HT-29 (cell line): ENCODE measurements around the gene GIGYF1. TPM values are rescaled to one million over a fixed set of nuclear protein-coding genes. Genes with fewer than 3 reads are reported as not detected.
A peak's percentile ranks its signal among the peaks of the same experiment; 100 is the strongest.
"Not testable (repeated sequence)": the region's sequence is repeated elsewhere in the genome, so short reads cannot be mapped to it uniquely, and the experiment has no call there.

Source experiments
- DNase-seq: peaks from one replicate; pipeline ENCODE4 v3.0.0-alpha.2; 2015; ENCODE audit warnings: low spot score
- total RNA-seq: library from RNA; depleted of rRNA; stranded (reverse); fragments of >200 nt; shearing (Covaris generic); gene quantifications from 2 replicates; pipeline ENCODE4 v1.2.3, GENCODE V29; 2014

Gene GIGYF1
- total RNA-seq, 1 experiment from 2014 or later, result 46.9 TPM

DNA sequence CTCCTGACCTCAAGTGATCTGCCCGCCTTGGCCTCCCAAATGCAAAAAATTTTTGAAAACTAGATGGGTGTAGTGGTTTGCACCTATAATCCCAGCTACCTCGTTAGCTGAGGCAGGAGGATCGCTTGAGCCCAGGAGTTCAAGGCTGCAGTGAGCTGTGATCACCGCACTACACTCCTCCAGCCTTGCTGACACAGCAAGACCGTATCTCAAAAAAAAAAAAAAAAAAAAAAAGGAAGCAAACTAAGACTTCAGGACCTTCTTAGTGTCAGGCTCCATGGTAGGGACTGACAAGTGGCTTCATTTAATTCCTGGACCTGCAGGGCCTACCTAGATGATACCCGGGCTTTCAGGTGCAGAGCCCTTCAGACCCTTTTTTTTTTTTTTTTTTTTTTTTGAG is 14.3 kb upstream of the GIGYF1 start:
- DNase-seq, result no peak

GRCh38 chr7:100706672-100707311 is 12.7 kb upstream of the GIGYF1 start:
- DNase-seq, result no peak

- DNase-seq, result peak; percentile 99
Measured at GRCh38 chr7:100705753-100706671, 12.0 kb upstream of the GIGYF1 start, which contains the start of gene POP7. TSS of gene POP7 (plus strand) at chr7:100706121. CDS start at chr7:100706831, 710 bp downstream.

DNA sequence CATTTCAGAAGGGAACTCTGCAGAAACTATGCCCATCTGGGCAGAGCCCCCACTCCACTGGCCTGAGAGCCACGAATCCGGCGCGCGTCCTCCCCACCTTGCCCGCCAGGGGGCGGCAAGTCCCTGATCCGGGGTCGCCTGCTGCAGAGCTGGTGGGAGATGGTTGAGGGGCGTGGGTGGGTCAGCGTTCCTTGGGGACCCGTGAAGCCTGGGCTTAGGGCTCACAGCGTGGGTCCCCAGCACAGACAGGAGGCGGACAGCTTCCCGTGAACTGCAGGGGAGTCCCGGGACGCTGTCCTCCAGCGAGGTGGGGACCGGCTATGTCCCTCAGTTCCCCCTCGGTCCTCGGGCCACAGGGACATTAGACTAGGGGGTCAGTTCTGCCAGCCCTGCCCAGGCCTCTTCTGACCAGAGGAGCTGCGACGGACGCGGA is 11.3 kb upstream of the GIGYF1 start:
- DNase-seq, result peak; percentile 83

- not testable (repeated sequence) for DNase-seq
Measured at GRCh38 chr7:100701089-100701488, 7.0 kb upstream of the GIGYF1 start.

- no peak for DNase-seq
Measured at GRCh38 chr7:100699018-100699417, 5.0 kb upstream of the GIGYF1 start.

GRCh38 chr7:100696123-100696521 is 2.1 kb upstream of the GIGYF1 start:
- no peak for DNase-seq

GRCh38 chr7:100693312-100694097 is 545 bp downstream of the GIGYF1 start:
- DNase-seq, result no peak

DNA sequence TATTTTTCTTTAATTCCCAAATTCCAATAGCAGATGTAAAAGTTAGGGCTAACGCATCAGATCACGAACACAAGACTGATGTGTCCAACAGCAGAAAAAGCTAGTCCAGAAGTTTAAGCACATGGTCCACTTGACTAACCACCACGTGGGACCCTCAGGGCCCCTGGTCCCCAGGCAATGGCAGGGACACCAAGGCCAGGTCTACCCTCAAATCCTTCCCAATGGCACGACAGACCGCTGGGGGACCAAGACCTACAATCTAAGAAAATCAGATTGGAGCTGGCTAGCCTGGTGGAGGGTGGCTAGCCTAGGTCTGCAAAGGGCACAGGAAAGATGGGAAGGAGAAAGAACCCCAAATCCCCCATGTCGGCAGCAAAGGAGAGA is 1.5 kb downstream of the GIGYF1 start:
- no peak for DNase-seq

DNA sequence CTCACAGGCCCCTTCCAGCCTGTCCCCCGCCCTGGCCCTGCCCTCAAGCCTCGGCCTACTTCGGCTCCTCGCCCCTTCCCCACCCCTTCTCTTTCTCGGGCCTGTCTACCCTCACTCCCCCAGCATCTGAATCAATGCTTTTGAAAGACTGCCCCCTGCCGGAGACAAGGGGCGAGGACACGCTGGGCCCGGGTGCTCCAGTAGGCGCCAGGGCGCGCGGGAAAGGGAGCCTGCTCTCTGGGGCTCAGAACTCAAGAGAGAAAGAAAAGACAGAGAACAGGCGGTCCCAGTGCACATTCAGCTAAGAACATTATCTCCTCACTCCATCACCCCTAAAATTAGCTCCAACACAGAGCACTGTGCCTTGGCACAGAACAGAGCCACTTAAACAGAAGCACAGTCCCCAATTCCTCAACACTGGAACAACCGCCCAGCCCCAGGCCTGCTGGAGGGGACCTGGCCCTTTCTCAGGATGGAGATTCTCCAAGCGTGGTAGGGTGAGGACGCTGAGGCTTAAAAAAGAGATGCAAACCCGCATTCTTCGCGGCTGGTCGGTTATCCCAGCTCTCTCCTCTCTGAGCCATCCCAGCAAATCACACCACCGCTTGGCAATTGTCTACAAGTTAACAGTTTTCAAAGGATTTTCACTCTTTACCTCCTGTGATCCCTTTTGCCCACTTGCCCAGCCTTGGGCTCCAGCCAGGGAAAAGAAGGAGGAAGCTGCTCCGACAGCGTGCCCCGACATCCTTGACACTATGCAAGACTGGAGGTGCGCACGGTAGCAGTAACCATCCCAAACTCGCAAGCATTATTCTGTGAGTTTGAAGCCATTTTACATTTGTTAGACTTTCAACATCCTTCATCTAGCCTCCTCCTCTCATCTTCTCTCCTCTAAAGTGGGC is 2.1 kb downstream of the GIGYF1 start:
- peak; percentile 88 for DNase-seq

DNA sequence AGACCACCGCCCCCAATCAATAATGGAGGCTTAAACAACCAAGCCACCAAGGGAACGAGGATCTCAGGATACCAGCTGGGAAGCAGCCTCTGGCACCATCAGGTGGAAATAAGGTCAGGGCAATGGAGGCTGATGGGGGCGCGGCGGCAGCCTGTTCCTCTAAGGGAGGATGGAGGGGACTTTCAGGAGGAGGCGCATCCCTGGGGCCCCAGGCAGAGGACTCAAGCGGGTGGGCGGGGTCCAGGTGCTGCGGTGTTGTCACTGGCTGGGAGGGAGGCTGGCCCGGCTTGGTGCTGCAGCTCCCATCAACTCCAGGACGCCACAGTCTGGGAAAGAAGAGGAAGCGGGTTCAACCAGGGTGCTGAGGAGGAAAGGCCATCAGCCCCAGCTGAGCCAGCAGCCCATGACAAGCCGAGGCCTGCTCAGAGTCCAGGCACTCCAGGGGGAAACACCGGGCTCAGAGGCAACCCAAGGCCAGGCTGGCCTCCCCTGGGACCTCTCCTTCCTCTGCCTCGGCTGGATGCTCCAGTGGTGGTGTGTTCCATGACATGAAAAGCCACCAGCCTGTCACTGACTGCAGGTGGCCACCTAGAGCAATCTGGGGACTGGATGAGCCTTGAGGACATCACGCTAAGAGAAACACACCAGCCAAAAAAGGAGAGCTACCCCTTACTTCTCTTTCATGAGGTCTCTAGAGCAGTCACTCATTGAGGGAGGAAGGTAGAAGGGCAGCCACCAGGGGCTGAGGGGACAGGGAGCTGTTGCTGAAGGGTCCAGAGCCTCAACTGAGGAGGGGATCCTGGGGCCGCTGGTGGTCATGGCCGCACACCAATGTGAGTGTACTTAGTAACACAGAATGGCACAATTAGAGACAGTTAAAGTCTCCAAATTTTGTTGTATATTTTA is 4.6 kb downstream of the GIGYF1 start:
- DNase-seq, result no peak

DNA sequence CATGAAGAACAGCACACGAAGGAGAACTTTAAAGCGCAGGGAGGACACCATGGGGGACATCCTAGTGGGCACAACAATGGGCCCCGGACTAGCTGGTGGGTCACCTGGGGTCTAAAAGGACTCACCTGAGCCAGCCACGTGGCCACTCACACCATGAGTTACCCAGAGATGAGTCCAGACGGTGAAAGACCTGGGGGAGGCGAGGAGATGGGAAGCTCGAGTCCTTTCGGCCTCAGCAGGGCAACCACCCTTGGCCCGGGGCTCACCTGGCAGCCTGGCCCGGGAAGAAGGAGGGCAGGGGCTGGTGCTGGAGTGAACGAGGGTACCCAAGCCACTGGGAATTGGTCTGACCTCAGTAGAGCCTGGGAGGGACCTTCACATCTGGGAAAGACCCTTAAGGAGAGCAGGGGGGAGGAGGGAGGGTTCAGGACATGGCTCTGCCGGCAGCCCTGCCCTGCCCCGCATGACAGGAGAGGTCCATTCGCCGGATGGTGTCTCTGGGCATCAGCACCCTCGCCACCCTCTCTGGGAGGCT is 5.7 kb downstream of the GIGYF1 start:
- DNase-seq, result no peak

DNA sequence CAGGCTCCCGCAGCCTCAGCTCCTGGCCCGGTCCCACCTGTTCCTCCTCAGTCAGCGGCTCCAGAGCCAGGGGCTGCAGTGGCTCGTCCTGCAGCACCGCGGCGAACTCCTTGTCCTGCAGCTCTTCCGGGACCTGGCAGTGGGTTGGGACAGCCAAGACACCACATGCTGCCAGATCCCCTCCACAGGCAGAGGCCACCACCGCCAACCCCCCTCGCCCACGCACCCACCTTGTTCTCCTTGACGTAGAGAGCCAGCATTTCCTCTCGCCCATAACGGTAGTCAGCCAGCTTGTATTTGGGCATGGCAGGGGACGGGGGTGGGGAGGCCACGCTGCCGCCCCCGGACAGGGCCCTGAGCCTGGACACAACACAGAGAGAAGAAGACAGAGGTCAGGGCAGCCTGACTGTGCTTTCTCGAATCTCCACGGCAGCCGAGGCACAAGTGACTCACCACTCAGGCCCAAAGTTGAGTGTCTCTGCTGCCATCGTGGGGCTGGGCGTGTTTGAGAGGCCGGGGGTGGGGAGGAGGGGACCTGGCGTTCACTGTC is 6.2 kb downstream of the GIGYF1 start:
- DNase-seq, result no peak

DNA sequence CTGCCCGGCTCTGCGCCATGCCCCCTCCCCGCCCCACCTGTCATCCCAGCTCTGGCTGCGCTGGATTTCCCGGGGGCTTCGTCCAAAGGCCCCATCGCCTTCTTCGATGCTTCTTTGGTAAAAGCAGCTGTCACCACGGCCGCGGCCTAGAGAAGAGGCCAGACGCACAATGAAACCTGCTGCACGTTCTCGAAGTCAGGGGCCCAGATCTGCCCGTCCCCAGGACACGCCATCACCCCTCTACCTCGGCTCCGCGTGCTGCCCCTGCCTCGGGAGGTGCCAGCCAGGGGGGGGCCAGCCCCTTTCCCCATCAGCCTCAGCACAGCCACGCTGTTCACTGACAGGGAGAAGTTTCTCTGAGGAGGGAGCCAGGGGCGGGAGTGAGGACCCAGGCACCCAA is 6.8 kb downstream of the GIGYF1 start:
- DNase-seq, result no peak

DNA sequence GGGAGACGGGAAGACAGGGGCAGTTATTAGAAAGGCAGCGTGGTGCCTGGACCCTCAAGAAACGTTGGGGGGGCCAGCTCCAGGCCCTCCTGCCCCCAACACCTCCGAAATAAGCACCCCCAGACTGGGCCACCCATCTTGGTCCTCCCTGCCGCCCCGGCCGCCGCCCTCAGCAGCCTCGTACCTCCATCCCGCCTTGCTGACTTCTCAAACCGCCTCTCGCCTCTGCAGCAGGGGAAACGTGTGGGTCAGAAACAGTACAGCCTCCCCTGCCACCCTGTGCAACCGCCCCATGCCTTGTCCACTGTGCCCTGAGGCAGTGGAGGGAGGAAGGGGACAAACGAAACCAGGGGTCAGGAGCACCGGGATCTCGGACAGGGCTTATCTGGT is 7.2 kb downstream of the GIGYF1 start:
- DNase-seq, result no peak

DNA sequence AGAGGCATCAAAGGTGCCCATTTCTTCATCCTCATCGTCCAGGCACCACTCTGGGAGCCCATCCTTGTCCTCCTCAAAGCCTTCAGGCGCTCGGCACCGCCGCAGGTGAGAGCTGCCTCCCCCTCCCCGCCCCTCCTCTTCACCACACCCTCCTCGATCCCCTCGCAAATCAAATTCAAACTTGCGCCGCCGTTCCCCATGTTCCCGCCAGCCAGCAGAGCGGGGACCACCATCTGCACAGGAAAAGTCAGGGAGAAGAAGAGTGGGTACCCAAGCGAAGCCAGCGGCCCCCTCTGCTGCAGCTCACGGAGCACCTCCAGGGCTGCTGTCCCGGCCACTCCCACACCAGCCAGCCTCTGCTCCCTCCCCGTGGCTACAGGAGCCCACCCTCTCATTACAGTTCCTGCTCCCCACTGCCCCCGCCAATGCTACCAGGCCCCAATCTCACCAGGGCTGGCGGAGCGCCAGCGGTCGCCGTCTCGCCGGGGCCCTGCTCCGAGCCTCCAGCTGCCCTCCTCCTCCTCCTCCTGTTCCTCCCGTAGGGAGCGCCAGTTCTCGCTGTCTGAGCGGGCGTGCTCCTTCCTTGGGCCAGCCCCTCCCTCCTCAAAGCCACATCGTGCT is 7.7 kb downstream of the GIGYF1 start:
- no peak for DNase-seq

DNA sequence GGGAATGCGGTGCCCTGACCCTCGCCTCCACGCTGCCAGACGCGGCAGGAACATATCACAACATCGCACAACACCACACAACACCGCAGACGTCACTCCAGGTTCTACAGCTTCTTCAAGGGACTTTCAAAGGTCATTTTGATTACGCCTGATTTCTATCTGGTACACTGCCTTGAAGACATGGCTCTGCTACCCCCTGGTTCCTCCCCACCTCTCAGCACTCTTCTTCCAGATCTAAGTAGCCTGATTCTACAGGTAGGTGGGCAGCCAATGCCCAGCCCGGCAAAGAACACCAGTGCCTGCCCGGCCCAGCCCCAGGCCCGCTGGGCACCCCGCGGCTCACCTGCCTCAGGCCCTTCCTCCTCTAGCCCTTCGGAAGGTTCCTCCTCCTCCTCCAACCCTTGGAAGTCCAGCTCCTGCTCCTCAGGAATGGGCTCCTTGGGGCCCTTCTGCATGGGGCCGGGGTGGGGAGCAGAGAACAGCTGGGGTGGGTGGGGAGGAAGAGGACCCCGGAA is 8.4 kb downstream of the GIGYF1 start:
- no peak for DNase-seq

- DNase-seq, result no peak
Measured at GRCh38 chr7:100685049-100685605, 8.9 kb downstream of the GIGYF1 start.
